Measurements from ENCODE around the gene CAPN7. TPM values are rescaled to one million over a fixed set of nuclear protein-coding genes. Genes with fewer than 3 reads are reported as not detected.

The CAPN7 gene
- total RNA-seq, 1 experiment from 2014 or later = 40.3 TPM

GRCh38 chr3:15268033-15268631 lies 62.1 kb downstream of the CAPN7 start:
- peak; percentile 79 to 94 for TF ChIP-seq CTCF (IDR thresholded peaks at IDR 0.05; ENCODE audit: insufficient read depth in 1 of 2, low read depth in 1 of 2, low read length in 1 of 2, severe bottlenecking in 1 of 2, unreplicated experiment in 1 of 2)
- Histone ChIP-seq H3K9me3 (no peaks in the 10 kb centered on the region), H3K4me3 (ENCODE audit: low read depth, low read length) (no peak overlapping the region), H3K4me1 (0 out of 2 replicates have a peak, but pooled peaks cover 4% of the 10 kb centered on the region), H3K36me3 (ENCODE audit: control insufficient read depth, insufficient read depth, low read length) (no peaks in the 10 kb centered on the region), H3K27me3 (replicated peaks; ENCODE audit: control insufficient read depth, insufficient read depth, low read length) (no peaks in the 10 kb centered on the region)
- ChIA-PET CTCF (interaction anchor here (0.5 to 2.9 kb wide), 16 partner anchors 10 to 259 kb away, joined by 3 to 28 read pairs (median 5); partner anchors contain the start of gene SH3BP5), POLR2A (no interaction called here)
- BruUV-seq (replicated peaks) = no TSS peak
- H3K4me3 Mint-ChIP-seq (ENCODE audit: unreplicated experiment) = no peak overlapping the region
- no peaks in the 10 kb centered on the region for H3K27me3 Mint-ChIP-seq (ENCODE audit: insufficient read depth, unreplicated experiment)
- peak; percentile 76 to 85 for DNase-seq
- intact Hi-C loops (cut with micrococcal nuclease; ENCODE audit: unreplicated experiment) = loop anchor here (1.0 kb wide), 7 partner anchors 37 to 289 kb away; partner anchors contain the start of gene SH3BP5
- peaks cover 7% of the 10 kb centered on the region for H3K4me1 Mint-ChIP-seq (ENCODE audit: low read depth, unreplicated experiment)
- no peaks in the 10 kb centered on the region for H3K9me3 Mint-ChIP-seq (ENCODE audit: unreplicated experiment)
- no peaks in the 10 kb centered on the region for H3K36me3 Mint-ChIP-seq (ENCODE audit: insufficient read depth, unreplicated experiment)
- H3K27ac Mint-ChIP-seq (ENCODE audit: unreplicated experiment) = no peak overlapping the region

- no TSS peak for BruUV-seq (replicated peaks)
- Histone ChIP-seq H3K36me3 (ENCODE audit: control insufficient read depth, insufficient read depth, low read length) (no peaks in the 10 kb centered on the region), H3K4me3 (ENCODE audit: low read depth, low read length) (no peak overlapping the region), H3K27me3 (replicated peaks; ENCODE audit: control insufficient read depth, insufficient read depth, low read length) (no peaks in the 10 kb centered on the region), H3K9me3 (no peaks in the 10 kb centered on the region), H3K4me1 (0 out of 2 replicates have a peak, but pooled peaks cover 5% of the 10 kb centered on the region)
- DNase-seq = no peak
- Mint-ChIP-seq H3K27ac (ENCODE audit: unreplicated experiment) (peak overlapping the region; percentile 39), H3K36me3 (ENCODE audit: insufficient read depth, unreplicated experiment) (no peaks in the 10 kb centered on the region), H3K4me3 (ENCODE audit: unreplicated experiment) (no peak overlapping the region), H3K27me3 (ENCODE audit: insufficient read depth, unreplicated experiment) (no peaks in the 10 kb centered on the region), H3K9me3 (ENCODE audit: unreplicated experiment) (no peaks in the 10 kb centered on the region), H3K4me1 (ENCODE audit: low read depth, unreplicated experiment) (peaks cover 12% of the 10 kb centered on the region)
- ChIA-PET CTCF (interaction anchor here (1.7 to 2.9 kb wide), 2 partner anchors 63 to 136 kb away, joined by 4 to 28 read pairs; partner anchors contain the start of gene SH3BP5), POLR2A (no interaction called here)
- intact Hi-C loops (cut with micrococcal nuclease; ENCODE audit: unreplicated experiment) = no loop called here
- no peak for TF ChIP-seq CTCF (IDR thresholded peaks at IDR 0.05; ENCODE audit: insufficient read depth in 1 of 2, low read depth in 1 of 2, low read length in 1 of 2, severe bottlenecking in 1 of 2, unreplicated experiment in 1 of 2)
Observed at GRCh38 chr3:15269091-15269989, 63.3 kb downstream of the CAPN7 start.

GRCh38 chr3:15271030-15271429 lies 65.0 kb downstream of the CAPN7 start:
- Mint-ChIP-seq H3K4me1 (ENCODE audit: low read depth, unreplicated experiment) (peaks cover 12% of the 10 kb centered on the region), H3K9me3 (ENCODE audit: unreplicated experiment) (no peaks in the 10 kb centered on the region), H3K36me3 (ENCODE audit: insufficient read depth, unreplicated experiment) (no peaks in the 10 kb centered on the region), H3K27me3 (ENCODE audit: insufficient read depth, unreplicated experiment) (no peaks in the 10 kb centered on the region), H3K4me3 (ENCODE audit: unreplicated experiment) (no peak overlapping the region), H3K27ac (ENCODE audit: unreplicated experiment) (no peak overlapping the region)
- Histone ChIP-seq H3K9me3 (no peaks in the 10 kb centered on the region), H3K4me3 (ENCODE audit: low read depth, low read length) (no peak overlapping the region), H3K4me1 (0 out of 2 replicates have a peak, but pooled peaks cover 5% of the 10 kb centered on the region), H3K36me3 (ENCODE audit: control insufficient read depth, insufficient read depth, low read length) (no peaks in the 10 kb centered on the region), H3K27me3 (replicated peaks; ENCODE audit: control insufficient read depth, insufficient read depth, low read length) (no peaks in the 10 kb centered on the region)
- ChIA-PET POLR2A (no interaction called here), CTCF (no interaction called here)
- TF ChIP-seq CTCF (IDR thresholded peaks at IDR 0.05; ENCODE audit: insufficient read depth in 1 of 2, low read depth in 1 of 2, low read length in 1 of 2, severe bottlenecking in 1 of 2, unreplicated experiment in 1 of 2) = no peak
- no TSS peak for BruUV-seq (replicated peaks)
- intact Hi-C loops (cut with micrococcal nuclease; ENCODE audit: unreplicated experiment) = no loop called here
- no peak for DNase-seq

All from Caco-2 (cell line).